RWPE1 (cell line): ENCODE data around the gene SCG5.

Source experiments
- CTCF ChIA-PET: fragments of 350-600 bp; sonication (Branson Sonifier 250); formaldehyde crosslinking; extraction: SDS; loops from one replicate; lab custom pipeline; 2021; lab: Yijun Ruan, JAX
- POLR2A ChIA-PET: fragments of 400-600 bp; formaldehyde crosslinking; extraction: SDS; loops from one replicate; lab custom pipeline; 2020; ENCODE audit warnings: antibody characterized with exemption; ENCODE audit not compliant: low non-redundant PET; lab: Yijun Ruan, JAX
- DNase-seq: peaks from one replicate; pipeline ENCODE4 v3.0.0; 2012; ENCODE audit warnings: low spot score
- H3K27ac ChIP-seq: fragments of 450-650 bp; 2 replicates; pipeline ENCODE4 v1.5.1; 2017
- CTCF ChIP-seq: fragments of 450-650 bp; conservative IDR thresholded peaks from 2 replicates; pipeline ENCODE4 v1.5.1; 2017; ENCODE audit warnings: low read depth, mild to moderate bottlenecking

The SCG5 gene

GRCh38 chr15:32718821-32719716 lies 77.6 kb downstream of the SCG5 start:
- no peak for DNase-seq
- no peak overlapping the region for H3K27ac ChIP-seq
- no peak for TF ChIP-seq CTCF
- CTCF ChIA-PET = no interaction called here
- POLR2A ChIA-PET = no interaction called here

GRCh38 chr15:32721596-32721995 lies 80.1 kb downstream of the SCG5 start:
- ChIA-PET POLR2A (no interaction called here), CTCF (interaction anchor here (0.7 kb wide), 1 partner anchor 12 kb away, joined by 7 read pairs; no protein-coding TSS in a partner anchor)
- H3K27ac ChIP-seq = no peak overlapping the region
- DNase-seq = no peak
- TF ChIP-seq CTCF = no peak

GRCh38 chr15:32722136-32722535 lies 80.6 kb downstream of the SCG5 start:
- no peak for TF ChIP-seq CTCF
- POLR2A ChIA-PET = no interaction called here
- no peak overlapping the region for H3K27ac ChIP-seq
- DNase-seq = no peak
- CTCF ChIA-PET = interaction anchor here (0.7 kb wide), 1 partner anchor 12 kb away, joined by 7 read pairs; no protein-coding TSS in a partner anchor

- H3K27ac ChIP-seq = no peak overlapping the region
- ChIA-PET POLR2A (interaction anchor here (0.6 to 0.7 kb wide), 2 partner anchors 53 to 330 kb away, joined by 3 to 4 read pairs; no protein-coding TSS in a partner anchor), CTCF (interaction anchor here (0.6 kb wide), 1 partner anchor 99 kb away, joined by 3 read pairs; no protein-coding TSS in a partner anchor)
- no peak for DNase-seq
- TF ChIP-seq CTCF = no peak
Observed at GRCh38 chr15:32723171-32723948, 81.8 kb downstream of the SCG5 start.

GRCh38 chr15:32729700-32730395 lies 88.3 kb downstream of the SCG5 start:
- ChIA-PET CTCF (interaction anchor here (0.6 to 0.7 kb wide), 2 partner anchors 14 to 50 kb away, joined by 3 read pairs; no protein-coding TSS in a partner anchor), POLR2A (no interaction called here)
- H3K27ac ChIP-seq = no peak overlapping the region
- DNase-seq = no peak
- TF ChIP-seq CTCF = no peak
